GM18867 (cell line): Measurements from ENCODE around the gene MEGF11.
"Not testable (repeated sequence)": the region's sequence is repeated elsewhere in the genome, so short reads cannot be mapped to it uniquely, and the experiment has no call there.

Experiments
- ATAC-seq: cut with Tn5 transposase; IDR thresholded peaks from one replicate; pipeline ENCODE4 v1.9.1; 2021; ENCODE audit warnings: mild to moderate bottlenecking, moderate library complexity; ENCODE audit not compliant: unreplicated experiment

Gene MEGF11

DNA sequence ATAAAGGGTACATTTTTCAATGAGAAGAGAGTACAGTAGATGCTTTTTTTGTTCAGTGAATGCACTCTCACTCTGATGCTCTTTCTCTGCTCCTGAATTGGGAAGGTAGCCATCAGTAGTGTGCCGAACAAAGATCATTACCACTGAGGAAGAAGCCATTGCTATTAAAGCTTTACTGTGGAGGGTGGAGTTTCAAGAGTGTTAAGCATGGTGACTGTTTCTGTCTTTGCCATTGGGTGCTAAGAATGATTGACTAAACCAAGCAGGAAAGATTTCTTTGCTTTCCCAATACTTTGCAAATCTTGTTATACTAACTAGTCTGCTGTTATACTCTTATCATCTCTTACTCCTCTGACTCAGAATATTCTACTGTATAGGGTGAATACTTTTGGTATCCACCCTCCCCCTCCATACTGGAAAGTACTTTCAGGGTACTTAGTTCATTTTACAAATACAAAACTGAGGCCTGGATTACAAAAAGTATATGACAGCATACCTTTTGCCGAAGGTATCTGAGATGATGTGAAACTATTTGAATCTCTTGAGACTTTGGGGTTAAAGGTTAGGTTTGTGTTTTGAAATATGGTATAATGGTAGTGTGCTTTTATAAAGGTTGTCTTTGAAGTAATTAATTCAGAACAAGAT lies 382.5 kb downstream of the MEGF11 start:
- ATAC-seq: no peak

GRCh38 chr15:65869954-65870871 lies 383.3 kb downstream of the MEGF11 start:
- ATAC-seq: no peak

- peak; percentile 90 for ATAC-seq
Observed at GRCh38 chr15:65869126-65869953, 384.2 kb downstream of the MEGF11 start, which contains the start of gene RAB11A. Gene RAB11A (plus strand): TSS chr15:65869491. CDS start chr15:65869586, 95 bp downstream.

- ATAC-seq: no peak
Observed at GRCh38 chr15:65868546-65869125, 384.9 kb downstream of the MEGF11 start.

DNA sequence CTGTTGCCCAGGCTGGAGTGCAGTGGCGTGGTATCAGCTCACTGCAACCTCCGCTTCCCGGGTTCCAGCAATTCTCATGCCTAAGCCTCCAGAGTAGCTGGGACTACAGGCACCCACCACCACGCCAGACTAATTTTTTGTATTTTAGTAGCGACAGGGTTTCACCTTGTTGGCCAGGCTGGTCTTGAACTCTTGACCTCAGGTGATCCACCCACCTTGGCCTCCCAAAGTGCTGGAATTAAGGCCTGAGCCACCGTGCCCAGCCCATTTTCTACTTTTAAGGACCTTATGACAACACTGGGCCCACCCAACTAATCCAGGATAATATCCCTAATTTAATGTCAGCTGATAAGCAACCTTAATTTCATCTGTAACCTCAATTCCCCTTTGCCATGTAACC lies 385.6 kb downstream of the MEGF11 start:
- not testable (repeated sequence) for ATAC-seq

DNA sequence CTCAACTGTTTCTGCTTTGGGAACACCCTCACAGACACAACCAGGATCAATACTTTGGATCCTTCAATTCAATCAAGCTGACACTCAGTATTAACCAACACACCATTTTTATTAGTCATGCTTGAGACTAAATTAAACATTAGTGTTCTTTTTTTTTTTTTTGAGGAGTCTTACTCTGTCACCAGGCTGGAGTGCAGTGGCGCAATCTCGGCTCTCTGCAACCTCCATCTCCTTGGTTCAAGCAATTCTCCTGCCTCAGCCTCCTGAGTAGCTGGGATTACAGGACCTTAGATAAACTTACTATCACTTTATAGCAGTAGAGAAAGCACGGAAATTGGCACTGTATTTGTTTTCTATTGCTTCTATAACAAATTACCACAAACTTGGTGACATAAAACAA lies 386.3 kb downstream of the MEGF11 start:
- no peak for ATAC-seq

GRCh38 chr15:65863106-65863505 lies 390.4 kb downstream of the MEGF11 start:
- no peak for ATAC-seq

GRCh38 chr15:65862682-65863081 lies 390.9 kb downstream of the MEGF11 start:
- peak; percentile 59 for ATAC-seq

DNA sequence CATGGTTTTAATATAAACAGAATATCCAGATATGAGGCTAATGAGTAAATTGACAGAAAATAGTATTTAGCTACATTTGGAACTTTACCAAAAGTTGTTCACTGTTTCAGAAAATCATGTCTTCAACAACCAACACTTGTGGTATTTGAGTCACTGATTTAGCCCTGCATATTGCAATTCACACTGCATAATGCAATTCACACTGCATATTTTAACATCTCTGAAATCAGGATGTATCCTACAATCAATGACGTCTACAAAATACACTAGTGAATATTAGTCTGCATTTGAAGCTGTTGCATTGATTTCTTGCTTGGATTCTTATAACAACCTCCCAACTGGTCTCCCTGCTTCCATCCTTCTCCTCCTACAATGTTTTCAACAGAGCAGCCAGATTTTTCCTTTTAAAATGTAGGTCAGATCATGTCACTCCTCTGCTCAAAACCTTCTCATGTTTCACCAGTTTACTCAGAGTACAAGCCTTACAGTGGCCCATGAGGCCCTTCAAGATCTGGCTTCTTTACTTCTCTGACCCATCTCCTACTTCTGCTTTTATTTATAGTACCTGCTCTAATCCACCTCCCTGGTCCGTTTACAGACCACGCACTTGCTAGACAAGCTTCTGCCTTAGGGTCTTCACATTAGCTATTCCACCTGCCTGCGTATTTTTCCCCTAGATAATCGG lies 395.7 kb downstream of the MEGF11 start:
- peak; percentile 55 for ATAC-seq

DNA sequence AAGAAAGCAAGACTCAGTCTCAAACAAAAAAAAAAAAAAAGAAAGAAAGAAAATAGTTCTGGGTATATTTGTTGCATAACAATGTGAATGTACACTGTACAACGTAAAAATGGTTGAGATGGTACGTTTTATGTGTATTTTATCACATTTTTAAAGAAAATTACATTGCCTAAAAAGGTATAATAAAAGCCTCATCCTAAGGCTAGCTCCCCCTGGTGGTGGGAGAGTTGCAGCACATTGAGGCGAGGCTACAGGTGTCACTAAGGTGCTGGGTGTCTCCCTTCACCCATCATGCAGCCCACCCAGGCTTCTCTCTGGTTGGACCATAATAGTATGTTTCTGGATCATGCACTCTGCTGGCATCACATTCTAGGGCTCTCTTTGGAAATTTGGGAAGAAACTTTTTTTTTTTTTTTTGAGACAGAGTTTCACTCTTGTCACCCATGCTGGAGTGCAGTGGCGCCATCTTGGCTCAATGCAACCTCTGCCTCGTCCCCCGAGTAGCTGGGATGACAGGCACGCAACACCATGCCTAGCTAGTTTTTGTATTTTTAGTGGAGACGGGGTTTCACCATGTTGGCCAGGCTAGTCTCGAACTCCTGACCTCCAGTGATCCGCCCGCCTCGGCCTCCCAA lies 396.6 kb downstream of the MEGF11 start:
- ATAC-seq: no peak

DNA sequence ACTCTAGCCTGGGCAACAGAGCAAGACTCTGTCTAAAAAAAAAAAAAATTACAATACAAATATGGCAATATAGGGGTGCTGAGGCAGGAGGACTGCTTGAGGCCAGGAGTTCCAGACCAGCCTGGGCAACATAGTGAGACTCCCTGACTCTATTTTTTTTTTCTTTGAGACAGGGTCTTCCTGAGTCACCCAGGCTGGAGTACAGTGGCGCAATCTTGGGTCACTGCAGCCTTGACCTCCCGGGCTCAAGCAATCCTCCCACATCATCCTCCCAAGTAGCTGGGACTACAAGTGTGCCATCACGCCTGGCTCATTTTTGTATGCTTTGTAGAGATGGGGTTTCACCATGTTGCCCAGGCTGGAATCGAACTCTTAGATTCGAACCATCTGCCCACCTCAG lies 401.6 kb downstream of the MEGF11 start:
- ATAC-seq: no peak

DNA sequence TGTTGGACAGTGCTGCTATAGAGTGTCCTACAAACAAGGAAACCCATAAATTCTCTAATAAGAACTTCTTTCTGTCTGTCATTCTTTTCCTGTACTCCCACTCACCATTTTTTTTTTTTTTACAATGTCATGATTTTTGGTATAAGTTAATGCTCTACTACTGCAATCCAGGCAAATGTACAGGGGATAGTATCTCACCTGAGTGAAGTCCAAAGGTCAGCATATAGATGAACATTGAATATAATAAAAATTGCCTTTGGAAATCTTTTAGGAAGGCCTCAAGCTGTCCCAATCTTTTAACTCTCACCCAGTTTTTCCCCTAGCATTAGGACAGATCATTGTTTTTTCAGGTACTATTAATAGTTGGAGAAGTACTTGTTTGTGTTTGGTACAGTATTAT lies 405.6 kb downstream of the MEGF11 start:
- ATAC-seq: no peak

DNA sequence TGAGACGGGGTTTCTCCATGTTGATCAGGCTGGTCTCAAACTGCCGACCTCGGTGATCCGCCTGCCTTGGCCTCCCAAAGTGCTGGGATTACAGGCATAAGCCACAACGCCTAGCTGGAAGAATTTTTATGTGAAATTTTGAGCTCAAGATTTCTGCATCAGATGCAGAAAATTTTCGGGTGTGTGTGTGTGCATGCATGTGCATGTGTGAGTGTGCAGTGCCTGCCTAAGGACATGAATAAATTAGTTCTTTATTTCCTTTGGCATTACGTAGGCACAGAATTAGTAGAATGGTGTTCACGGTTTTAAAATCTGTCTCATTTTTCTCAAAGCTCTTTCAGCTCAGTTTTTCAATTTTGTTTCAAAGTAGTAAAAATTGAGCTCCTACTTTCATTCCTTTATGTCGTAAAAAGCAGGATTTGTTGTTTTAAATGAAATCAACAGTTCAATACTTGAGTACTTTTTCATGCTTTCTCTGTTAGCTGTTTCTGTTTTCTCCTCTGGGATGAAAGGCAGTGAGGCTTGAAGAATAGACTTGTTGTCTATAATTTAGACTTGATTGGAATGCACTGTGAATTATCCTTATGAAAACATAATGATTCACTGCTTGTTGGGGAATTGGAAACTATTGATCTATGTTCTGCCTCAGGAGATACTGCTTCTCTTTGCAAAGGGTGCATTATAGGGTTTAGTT lies 407.6 kb downstream of the MEGF11 start:
- no peak for ATAC-seq
